Neural progenitor cell (in vitro differentiated cells): ENCODE results near the gene ATP6V1B1. TPM values are rescaled to one million over a fixed set of nuclear protein-coding genes. Genes with fewer than 3 reads are reported as not detected.

ENCODE experiments used
- DNase-seq: peaks from one replicate; pipeline ENCODE4 v3.0.0-alpha.2; 2016; ENCODE audit warnings: low spot score
- H2AFZ ChIP-seq: fragments of 200-600 bp; sonication (generic); replicated peaks from 2 replicates; pipeline ENCODE4 v1.6.1; 2016; ENCODE audit warnings: antibody characterized with exemption
- H3F3A ChIP-seq: fragments of 200-600 bp; sonication (generic); 2 replicates; pipeline ENCODE4 v1.6.1; 2016; ENCODE audit warnings: antibody characterized with exemption, low read depth
- H3K27ac ChIP-seq: fragments of 200-600 bp; sonication (generic); 2 replicates; pipeline ENCODE4 v1.5.1; 2016; ENCODE audit warnings: mild to moderate bottlenecking
- H3K27me3 ChIP-seq: fragments of 200-600 bp; sonication (generic); 2 replicates; pipeline ENCODE4 v1.6.1; 2016; ENCODE audit warnings: mild to moderate bottlenecking, moderate library complexity
- H3K36me3 ChIP-seq: fragments of 200-600 bp; sonication (generic); 2 replicates; pipeline ENCODE4 v1.5.1; 2016
- H3K4me1 ChIP-seq: fragments of 200-600 bp; sonication (generic); 2 replicates; pipeline ENCODE4 v1.6.1; 2016; ENCODE audit warnings: mixed run types
- H3K4me2 ChIP-seq: fragments of 200-600 bp; sonication (generic); 2 replicates; pipeline ENCODE4 v1.6.1; 2016
- H3K4me3 ChIP-seq: fragments of 200-600 bp; sonication (generic); 2 replicates; pipeline ENCODE4 v1.5.1; 2016
- H3K79me2 ChIP-seq: fragments of 200-600 bp; sonication (generic); 2 replicates; pipeline ENCODE4 v1.6.1; 2016; ENCODE audit warnings: low read depth
- H3K9ac ChIP-seq: fragments of 200-600 bp; sonication (generic); 2 replicates; pipeline ENCODE4 v1.6.1; 2016
- H3K9me3 ChIP-seq: fragments of 200-600 bp; sonication (generic); 2 replicates; pipeline ENCODE4 v1.5.1; 2016; ENCODE audit warnings: low read depth
- H4K20me1 ChIP-seq: fragments of 200-600 bp; sonication (generic); 2 replicates; pipeline ENCODE4 v1.6.1; 2016; ENCODE audit warnings: low read depth
- H3K27ac Mint-ChIP-seq: 3 replicates; pipeline ENCODE4 v1.8.0; 2021; ENCODE audit warnings: mixed read lengths
- H3K27me3 Mint-ChIP-seq: 2 replicates; pipeline ENCODE4 v1.8.0; 2022; ENCODE audit warnings: low read depth, mild to moderate bottlenecking, inconsistent platforms, moderate library complexity, mixed read lengths; ENCODE audit not compliant: insufficient read depth
- H3K36me3 Mint-ChIP-seq: 3 replicates; pipeline ENCODE4 v1.8.0; 2021; ENCODE audit warnings: mixed read lengths
- H3K4me1 Mint-ChIP-seq: 3 replicates; pipeline ENCODE4 v1.8.0; 2021; ENCODE audit warnings: mixed read lengths
- H3K4me3 Mint-ChIP-seq: 3 replicates; pipeline ENCODE4 v1.8.0; 2021; ENCODE audit warnings: mild to moderate bottlenecking, moderate library complexity, mixed read lengths
- H3K9me3 Mint-ChIP-seq: 3 replicates; pipeline ENCODE4 v1.8.0; 2020; ENCODE audit warnings: mixed read lengths
- EZH2 ChIP-seq: fragments of 200-600 bp; sonication (generic); IDR thresholded peaks from 2 replicates; pipeline ENCODE4 v1.6.1; 2017; ENCODE audit warnings: antibody characterized with exemption, mild to moderate bottlenecking, moderate library complexity
- EZH2phosphoT487 ChIP-seq: fragments of 200-600 bp; sonication (generic); IDR thresholded peaks from 2 replicates; pipeline ENCODE4 v1.6.1; 2017; ENCODE audit warnings: antibody characterized with exemption
- total RNA-seq: library from RNA; depleted of rRNA; stranded (reverse); fragments of >200 nt; gene quantifications from 2 replicates; pipeline ENCODE4 v1.2.3, GENCODE V29; 2015; ENCODE audit warnings: low replicate concordance
- TF ChIP-seq, protein P1 (sequence below): fragments of 200-600 bp; sonication (generic); IDR thresholded peaks from 2 replicates; pipeline ENCODE4 v1.5.1; 2017; ENCODE audit warnings: antibody characterized with exemption, mild to moderate bottlenecking

The ATP6V1B1 gene
- total RNA-seq, 1 donor from 2014 or later = 1.1 TPM

- H3K9me3 Mint-ChIP-seq = peaks cover 2% of the 10 kb centered on the region
- peaks cover 19% of the 10 kb centered on the region for H3K4me1 Mint-ChIP-seq
- Histone ChIP-seq H4K20me1 (no peaks in the 10 kb centered on the region), H3F3A (no peaks in the 10 kb centered on the region), H3K9me3 (no peaks in the 10 kb centered on the region), H3K4me1 (peaks cover 10% of the 10 kb centered on the region), H3K79me2 (no peaks in the 10 kb centered on the region), H3K4me3 (no peak overlapping the region), H3K4me2 (peak overlapping the region; percentile 35), H2AFZ (no peak overlapping the region), H3K9ac (no peak overlapping the region), H3K36me3 (no peaks in the 10 kb centered on the region), H3K27ac (no peak overlapping the region), H3K27me3 (peaks cover 26% of the 10 kb centered on the region)
- peak overlapping the region; percentile 15 for H3K27ac Mint-ChIP-seq
- no peak overlapping the region for H3K4me3 Mint-ChIP-seq
- peaks cover 6% of the 10 kb centered on the region for H3K27me3 Mint-ChIP-seq
- DNase-seq = no peak
- no peaks in the 10 kb centered on the region for H3K36me3 Mint-ChIP-seq
- TF ChIP-seq EZH2 (no peak), EZH2phosphoT487 (no peak)
- TF ChIP-seq, protein P1, sequence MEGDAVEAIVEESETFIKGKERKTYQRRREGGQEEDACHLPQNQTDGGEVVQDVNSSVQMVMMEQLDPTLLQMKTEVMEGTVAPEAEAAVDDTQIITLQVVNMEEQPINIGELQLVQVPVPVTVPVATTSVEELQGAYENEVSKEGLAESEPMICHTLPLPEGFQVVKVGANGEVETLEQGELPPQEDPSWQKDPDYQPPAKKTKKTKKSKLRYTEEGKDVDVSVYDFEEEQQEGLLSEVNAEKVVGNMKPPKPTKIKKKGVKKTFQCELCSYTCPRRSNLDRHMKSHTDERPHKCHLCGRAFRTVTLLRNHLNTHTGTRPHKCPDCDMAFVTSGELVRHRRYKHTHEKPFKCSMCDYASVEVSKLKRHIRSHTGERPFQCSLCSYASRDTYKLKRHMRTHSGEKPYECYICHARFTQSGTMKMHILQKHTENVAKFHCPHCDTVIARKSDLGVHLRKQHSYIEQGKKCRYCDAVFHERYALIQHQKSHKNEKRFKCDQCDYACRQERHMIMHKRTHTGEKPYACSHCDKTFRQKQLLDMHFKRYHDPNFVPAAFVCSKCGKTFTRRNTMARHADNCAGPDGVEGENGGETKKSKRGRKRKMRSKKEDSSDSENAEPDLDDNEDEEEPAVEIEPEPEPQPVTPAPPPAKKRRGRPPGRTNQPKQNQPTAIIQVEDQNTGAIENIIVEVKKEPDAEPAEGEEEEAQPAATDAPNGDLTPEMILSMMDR = no peak
These were observed 13.2 kb upstream of the ATP6V1B1 start for GRCh38 chr2:70922235-70923234.

GRCh38 chr2:70923378-70924015 lies 12.2 kb upstream of the ATP6V1B1 start:
- H3K79me2 ChIP-seq = no peaks in the 10 kb centered on the region
- TF ChIP-seq, protein P1 = peak; percentile 42
- TF ChIP-seq EZH2phosphoT487 = no peak
- no peak overlapping the region for H3K27ac ChIP-seq
- H3K27me3 Mint-ChIP-seq = peaks cover 2% of the 10 kb centered on the region
- H3F3A ChIP-seq = no peaks in the 10 kb centered on the region
- H3K4me1 Mint-ChIP-seq = peaks cover 19% of the 10 kb centered on the region
- no peak overlapping the region for H3K4me2 ChIP-seq
- no peaks in the 10 kb centered on the region for H3K36me3 ChIP-seq
- DNase-seq = peak; percentile 56
- H3K9ac ChIP-seq = no peak overlapping the region
- H3K4me1 ChIP-seq = peaks cover 10% of the 10 kb centered on the region
- H3K9me3 ChIP-seq = no peaks in the 10 kb centered on the region
- H3K27ac Mint-ChIP-seq = no peak overlapping the region
- no peak overlapping the region for H3K4me3 Mint-ChIP-seq
- H3K9me3 Mint-ChIP-seq = no peaks in the 10 kb centered on the region
- no peak overlapping the region for H2AFZ ChIP-seq
- H3K4me3 ChIP-seq = no peak overlapping the region
- H3K36me3 Mint-ChIP-seq = no peaks in the 10 kb centered on the region
- no peaks in the 10 kb centered on the region for H4K20me1 ChIP-seq
- peaks cover 16% of the 10 kb centered on the region for H3K27me3 ChIP-seq

GRCh38 chr2:70926042-70926441 lies 9.7 kb upstream of the ATP6V1B1 start:
- Histone ChIP-seq H2AFZ (no peak overlapping the region), H3F3A (no peaks in the 10 kb centered on the region), H3K27me3 (peaks cover 6% of the 10 kb centered on the region), H3K9me3 (no peaks in the 10 kb centered on the region), H3K4me3 (no peak overlapping the region), H3K36me3 (no peaks in the 10 kb centered on the region), H4K20me1 (no peaks in the 10 kb centered on the region), H3K27ac (no peak overlapping the region), H3K9ac (no peak overlapping the region), H3K4me2 (no peak overlapping the region), H3K4me1 (peaks cover 10% of the 10 kb centered on the region), H3K79me2 (no peaks in the 10 kb centered on the region)
- Mint-ChIP-seq H3K4me1 (peaks cover 19% of the 10 kb centered on the region), H3K36me3 (no peaks in the 10 kb centered on the region), H3K27me3 (peaks cover 2% of the 10 kb centered on the region), H3K27ac (no peak overlapping the region), H3K4me3 (no peak overlapping the region), H3K9me3 (no peaks in the 10 kb centered on the region)
- no peak for TF ChIP-seq EZH2phosphoT487
- TF ChIP-seq, protein P1 = no peak
- no peak for TF ChIP-seq EZH2
- DNase-seq = no peak
